ENCODE results near the gene RNPEP.

Gene RNPEP

GRCh38 chr1:201964261-201964660 is 18.2 kb upstream of the RNPEP start:
- no peak for DNase-seq

- DNase-seq = no peak
Measured at GRCh38 chr1:201966171-201966570, 16.3 kb upstream of the RNPEP start.

GRCh38 chr1:201968202-201968925 is 14.1 kb upstream of the RNPEP start:
- DNase-seq = no peak

- DNase-seq = no peak
Measured at GRCh38 chr1:201970334-201971159, 11.9 kb upstream of the RNPEP start.

- DNase-seq = peak; percentile 90
Measured at GRCh38 chr1:201982082-201982622, 296 bp upstream of the RNPEP start.

GRCh38 chr1:201983380-201983805 is 945 bp downstream of the RNPEP start:
- DNase-seq = no peak

GRCh38 chr1:201984446-201984845 is 2.0 kb downstream of the RNPEP start:
- DNase-seq = no peak

GRCh38 chr1:201985355-201985754 is 2.9 kb downstream of the RNPEP start:
- no peak for DNase-seq

- no peak for DNase-seq
Measured at GRCh38 chr1:201988601-201989000, 6.2 kb downstream of the RNPEP start.

GRCh38 chr1:201989354-201990128 is 7.1 kb downstream of the RNPEP start:
- DNase-seq = no peak

GRCh38 chr1:201990427-201990826 is 8.0 kb downstream of the RNPEP start:
- DNase-seq = no peak

- DNase-seq = no peak
Measured at GRCh38 chr1:201999625-202000238, 17.3 kb downstream of the RNPEP start.

GRCh38 chr1:202002507-202002906 is 20.1 kb downstream of the RNPEP start:
- DNase-seq = no peak

GRCh38 chr1:202004711-202005110 is 22.3 kb downstream of the RNPEP start:
- DNase-seq = no peak

GRCh38 chr1:202005958-202006357 is 23.5 kb downstream of the RNPEP start:
- DNase-seq = no peak

GRCh38 chr1:202007304-202007703 is 24.9 kb downstream of the RNPEP start:
- no peak for DNase-seq

GRCh38 chr1:202007805-202008489 is 25.5 kb downstream of the RNPEP start:
- DNase-seq = no peak

GRCh38 chr1:202009326-202010179 is 27.1 kb downstream of the RNPEP start:
- peak; percentile 82 for DNase-seq

- DNase-seq = no peak
Measured at GRCh38 chr1:202010180-202011015, 27.9 kb downstream of the RNPEP start, which contains the start of gene ELF3. ELF3 (plus strand) TSS chr1:202010587; CDS start chr1:202011137, 550 bp downstream.

GRCh38 chr1:202011994-202012393 is 29.5 kb downstream of the RNPEP start:
- no peak for DNase-seq
